Right cardiac atrium (tissue), 5 donors: ENCODE results near the gene TMC6. TPM values are rescaled to one million over a fixed set of nuclear protein-coding genes. Genes with fewer than 3 reads are reported as not detected.
"Not testable (repeated sequence)": the region's sequence is repeated elsewhere in the genome, so short reads cannot be mapped to it uniquely, and the experiment has no call there.

ENCODE experiments used
- ATAC-seq, 2 donors: fragments of 200-7000 bp; cut with Tn5 transposase; one replicate each; pipeline versions ENCODE4 v1.8.0 to v1.9.1; 2020; ENCODE audit warnings: moderate library complexity in 2 of 2, mild to moderate bottlenecking in 1 of 2
- DNase-seq, 3 donors: peaks; one replicate each; pipeline ENCODE4 v3.0.0-alpha.2; 2020
- H3K27ac ChIP-seq: one replicate; pipeline ENCODE4 v1.5.1; 2013; ENCODE audit warnings: mild to moderate bottlenecking, low read length, control low read depth, moderate library complexity
- H3K27me3 ChIP-seq: one replicate; pipeline ENCODE4 v1.6.1; 2013; ENCODE audit not compliant: control insufficient read depth, insufficient read depth
- H3K4me1 ChIP-seq: one replicate; pipeline ENCODE4 v1.6.1; 2013; ENCODE audit warnings: low read length; ENCODE audit not compliant: control insufficient read depth, insufficient read depth
- H3K4me3 ChIP-seq: one replicate; pipeline ENCODE4 v1.5.1; 2013; ENCODE audit warnings: low read length, control low read depth
- H3K9me3 ChIP-seq: one replicate; pipeline ENCODE4 v1.6.1; 2013; ENCODE audit warnings: low read length; ENCODE audit not compliant: control insufficient read depth
- WGBS: extraction: QIAGEN DNeasy Blood & Tissue Kit; methylation state at CpG from one replicate; pipeline ENCODE4 v1.1.7; 2013; 5-methylcytosine and 5-hydroxymethylcytosine counted together
- intact Hi-C, 4 donors: fragments of 100-400 bp; cut with DNase I; formaldehyde crosslinking; loops; one replicate each; pipeline versions ENCODE4 v1.11.0 to v1.14.0; 2022 to 2023
- polyA plus RNA-seq: library from polyadenylated mRNA; stranded (reverse); fragments of 200-250 nt; gene quantifications from one replicate; pipeline ENCODE4 v1.2.3, GENCODE V29; 2013
- total RNA-seq, 4 donors: library from RNA; stranded (reverse); fragmentation: NEBNext Ultra II Directional; extraction: Animal tissue kit (Norgen Biotek cat#: 25700); gene quantifications; one replicate each; pipeline ENCODE4 v1.2.1, GENCODE V29; 2021
- donor health status: healthy with polysubstance abuse.
- donor health status: DM: no; HTN: yes; CAD: no.
- donor health status: DM: no; HTN: no; CAD: no.
- donor health status: DM: no; HTN: yes; CAD: no; lungs with severe emphysema.
- donor health status: DM: yes; HTN: yes; CAD: no.

TMC6 gene
- total and polyA plus RNA-seq, 5 donors: 21.2 to 45.4 (median 37.9) TPM

DNA sequence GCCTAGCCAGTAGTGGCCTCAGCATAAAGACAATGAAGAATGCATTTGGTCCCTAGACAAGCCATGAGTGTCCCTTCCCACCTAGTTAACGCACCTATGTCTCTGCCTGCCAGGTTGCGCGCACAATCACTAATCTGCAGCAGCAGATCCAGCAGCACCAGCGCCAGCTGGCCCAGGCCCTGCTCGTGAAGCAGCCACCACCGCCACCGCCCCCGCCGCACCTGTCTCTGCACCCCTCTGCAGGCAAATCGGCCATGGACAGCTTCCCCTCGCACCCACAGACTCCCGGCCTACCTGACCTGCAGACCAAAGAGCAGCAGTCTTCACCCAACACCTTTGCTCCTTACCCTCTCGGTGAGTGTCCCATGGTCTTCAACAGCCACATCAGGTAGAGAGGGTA, 41.8 kb downstream of the TMC6 start:
- Histone ChIP-seq H3K4me3 (no peak overlapping the region), H3K4me1 (peaks cover 2% of the 10 kb centered on the region), H3K9me3 (no peaks in the 10 kb centered on the region), H3K27me3 (no peaks in the 10 kb centered on the region), H3K27ac (no peak overlapping the region)
- intact Hi-C loops: no loop called here
- 94% methylated on average over 13 of the region's 13 CpGs for WGBS
- DNase-seq: no peak
- no peak for ATAC-seq

DNA sequence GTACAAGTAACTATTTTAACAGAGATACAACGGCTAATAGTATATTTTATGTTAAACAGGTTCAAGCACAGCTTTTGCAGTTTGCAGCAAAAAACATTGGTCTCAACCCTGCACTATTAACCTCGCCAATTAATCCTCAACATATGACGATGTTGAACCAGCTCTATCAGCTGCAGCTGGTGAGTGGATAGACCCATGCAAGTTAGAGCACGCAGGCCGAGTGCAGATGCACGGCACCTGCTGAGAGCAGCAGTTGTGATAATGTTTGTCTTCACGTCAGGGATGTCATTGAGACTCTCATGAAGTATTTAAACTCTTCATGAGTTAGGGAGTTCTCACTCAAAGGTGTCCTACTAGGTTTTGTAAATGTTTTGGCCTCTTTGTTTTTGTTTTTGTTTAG, 45.6 kb downstream of the TMC6 start:
- intact Hi-C loops: no loop called here
- Histone ChIP-seq H3K4me1 (no peaks in the 10 kb centered on the region), H3K4me3 (no peak overlapping the region), H3K27ac (peak overlapping the region; percentile 83), H3K27me3 (no peaks in the 10 kb centered on the region), H3K9me3 (no peaks in the 10 kb centered on the region)
- DNase-seq: no peak
- 69% methylated on average over 7 of the region's 7 CpGs for WGBS
- ATAC-seq: no peak

DNA sequence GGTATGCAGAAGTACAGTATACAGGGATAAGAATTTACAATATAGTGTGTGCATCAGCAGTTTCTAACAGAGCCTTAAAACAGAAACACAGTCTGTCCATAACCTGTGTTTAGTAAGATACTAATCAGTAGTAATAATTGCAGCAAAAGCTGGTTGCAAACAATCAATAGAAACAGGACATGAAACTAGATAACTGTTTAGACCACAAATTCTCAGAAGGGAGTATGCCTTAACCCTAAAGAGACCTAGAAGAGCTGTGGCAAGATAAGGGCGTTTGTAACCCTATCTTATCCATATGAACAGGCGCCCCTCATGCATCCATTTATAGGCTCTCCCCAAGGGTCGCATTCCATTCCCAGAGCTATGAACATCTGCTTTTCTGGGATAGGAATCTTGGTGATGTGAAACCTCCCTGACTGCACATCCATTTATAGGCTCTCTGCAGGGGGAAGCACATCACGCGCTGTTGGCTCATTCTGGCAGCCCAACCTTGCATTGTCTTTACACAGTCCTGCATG, 46.1 kb downstream of the TMC6 start:
- H3K27ac ChIP-seq: peak overlapping the region; percentile 7
- intact Hi-C loops, H3K4me3 ChIP-seq, H3K4me1 ChIP-seq, H3K27me3 ChIP-seq, DNase-seq, ATAC-seq, H3K9me3 ChIP-seq: not testable (repeated sequence)
- WGBS: 50% methylated on average over 5 of the region's 5 CpGs

DNA sequence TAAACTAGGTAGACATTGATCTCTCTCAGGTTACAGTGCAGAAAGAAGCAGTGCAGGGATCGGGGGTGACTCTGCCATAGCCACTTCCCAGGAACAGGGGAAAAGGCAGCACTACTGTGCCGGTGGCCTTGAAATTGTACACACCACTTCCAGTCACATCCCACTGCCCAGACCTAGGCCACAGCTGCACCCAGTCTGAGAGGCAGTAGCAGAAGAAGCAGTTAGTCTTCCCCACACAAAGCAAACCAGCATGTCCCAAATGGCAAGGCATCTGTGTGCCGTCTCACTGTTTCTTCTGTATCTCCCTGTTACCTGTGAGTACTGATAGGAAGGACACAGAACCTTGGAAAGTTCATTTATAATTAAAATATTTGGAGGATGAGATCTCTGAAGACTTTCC, 47.0 kb downstream of the TMC6 start:
- ATAC-seq (peak in 1 of 2 donors; percentile 30), DNase-seq (no peak)
- Histone ChIP-seq H3K9me3 (no peaks in the 10 kb centered on the region), H3K4me1 (no peaks in the 10 kb centered on the region), H3K27me3 (no peaks in the 10 kb centered on the region), H3K27ac (peak overlapping the region; percentile 14), H3K4me3 (no peak overlapping the region)
- WGBS: 74% methylated on average over 3 of the region's 3 CpGs
- intact Hi-C loops: no loop called here

DNA sequence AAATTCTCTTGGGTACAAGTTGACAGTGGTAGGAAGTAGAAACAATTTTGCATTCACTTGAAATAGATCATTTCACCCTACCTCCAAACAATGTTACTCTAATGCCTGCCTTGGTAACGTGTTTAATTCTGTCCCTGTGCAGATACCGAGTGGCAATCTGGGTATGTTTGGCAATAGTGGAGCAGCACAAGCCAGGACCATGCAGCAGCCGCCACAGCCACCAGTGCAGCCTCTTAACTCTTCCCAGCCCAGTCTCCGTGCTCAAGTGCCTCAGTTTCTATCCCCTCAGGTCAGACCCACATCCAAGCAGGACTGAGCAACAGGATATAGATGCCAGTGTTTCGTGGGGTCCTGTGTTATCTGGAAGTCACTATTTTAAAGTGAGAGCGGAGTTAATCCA, 49.3 kb downstream of the TMC6 start:
- intact Hi-C loops: loop anchor here in 1 of 4 donors (10.0 kb wide), 1 partner anchor 54 kb away; no protein-coding TSS in a partner anchor
- Histone ChIP-seq H3K27ac (peak overlapping the region; percentile 68), H3K4me1 (no peaks in the 10 kb centered on the region), H3K27me3 (no peaks in the 10 kb centered on the region), H3K9me3 (no peaks in the 10 kb centered on the region), H3K4me3 (no peak overlapping the region)
- ATAC-seq (peak; percentile 48 to 64), DNase-seq (peak in 1 of 3 donors; percentile 58)
- 70% methylated on average over 6 of the region's 6 CpGs for WGBS

DNA sequence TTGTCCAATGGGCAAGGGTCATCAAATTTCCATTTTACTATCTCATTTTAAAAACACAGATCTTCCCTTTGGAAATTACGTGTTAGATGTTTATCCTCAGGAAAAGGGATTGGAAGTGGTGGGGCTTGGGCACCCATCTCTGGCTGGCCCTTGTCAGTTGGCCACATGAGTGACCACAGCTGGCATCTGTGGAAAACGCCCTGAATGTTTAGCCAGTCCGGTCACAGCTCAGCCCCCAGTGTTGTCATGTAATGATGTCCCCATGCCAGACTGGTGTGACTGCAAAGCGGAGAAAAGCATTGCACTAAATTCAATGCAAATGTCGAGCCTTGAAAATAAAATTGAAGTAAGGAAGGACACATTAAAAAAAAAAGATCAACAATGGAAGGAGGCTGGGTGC, 53.0 kb downstream of the TMC6 start:
- Histone ChIP-seq H3K4me3 (no peak overlapping the region), H3K4me1 (no peaks in the 10 kb centered on the region), H3K9me3 (no peaks in the 10 kb centered on the region), H3K27ac (no peak overlapping the region), H3K27me3 (no peaks in the 10 kb centered on the region)
- DNase-seq (no peak), ATAC-seq (no peak)
- intact Hi-C loops: loop anchor here in 1 of 4 donors (10.0 kb wide), 1 partner anchor 51 kb away; no protein-coding TSS in a partner anchor
- WGBS: 86% methylated on average over 5 of the region's 5 CpGs

DNA sequence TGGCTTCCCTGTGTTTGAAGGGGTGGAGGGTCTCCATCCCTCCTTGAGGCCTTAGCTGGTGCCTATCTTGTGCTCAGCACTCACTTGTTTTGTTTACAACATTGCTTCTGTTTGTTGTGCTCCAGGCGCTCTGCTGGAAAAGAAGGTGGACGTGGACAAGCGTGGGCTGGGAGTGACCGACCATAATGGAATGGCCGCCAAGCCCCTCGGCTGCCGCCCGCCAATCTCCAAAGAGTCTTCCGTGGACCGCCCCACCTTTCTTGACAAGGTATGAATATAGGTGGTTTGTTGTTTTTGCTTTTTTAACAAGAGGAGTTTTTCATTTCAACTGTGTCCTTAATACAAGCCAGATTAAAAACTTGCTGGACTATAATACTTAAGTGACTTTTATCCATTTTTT, 53.5 kb downstream of the TMC6 start:
- Histone ChIP-seq H3K9me3 (no peaks in the 10 kb centered on the region), H3K27me3 (no peaks in the 10 kb centered on the region), H3K27ac (no peak overlapping the region), H3K4me1 (no peaks in the 10 kb centered on the region), H3K4me3 (no peak overlapping the region)
- 95% methylated on average over 10 of the region's 10 CpGs for WGBS
- intact Hi-C loops: loop anchor here in 1 of 4 donors (10.0 kb wide), 1 partner anchor 50 kb away; no protein-coding TSS in a partner anchor
- no peak for DNase-seq
- no peak for ATAC-seq

DNA sequence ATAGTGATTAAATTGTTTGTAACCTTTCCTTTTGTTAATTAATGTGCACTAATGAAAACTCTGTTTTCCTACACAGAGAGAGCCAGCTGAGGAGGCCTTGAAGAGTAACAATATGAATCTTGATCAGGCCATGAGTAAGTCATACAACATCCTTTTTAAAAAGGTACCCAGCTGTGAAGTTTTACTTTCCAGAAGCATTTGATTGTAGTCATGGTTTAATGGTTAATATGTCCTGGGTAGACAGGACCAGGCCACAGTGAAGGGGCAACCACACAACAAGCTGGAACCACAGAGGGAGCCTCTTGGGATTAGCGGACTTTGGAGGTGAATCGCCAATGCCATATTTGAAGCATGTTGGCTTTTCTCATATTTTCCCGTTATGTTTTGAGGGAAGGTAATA, 55.6 kb downstream of the TMC6 start:
- ATAC-seq (no peak), DNase-seq (no peak)
- intact Hi-C loops: loop anchor here in 1 of 4 donors (10.0 kb wide), 1 partner anchor 48 kb away; no protein-coding TSS in a partner anchor
- Histone ChIP-seq H3K4me1 (no peaks in the 10 kb centered on the region), H3K4me3 (no peak overlapping the region), H3K27me3 (no peaks in the 10 kb centered on the region), H3K27ac (no peak overlapping the region), H3K9me3 (no peaks in the 10 kb centered on the region)
- 97% methylated on average over 3 of the region's 3 CpGs for whole genome bisulfite sequencing

DNA sequence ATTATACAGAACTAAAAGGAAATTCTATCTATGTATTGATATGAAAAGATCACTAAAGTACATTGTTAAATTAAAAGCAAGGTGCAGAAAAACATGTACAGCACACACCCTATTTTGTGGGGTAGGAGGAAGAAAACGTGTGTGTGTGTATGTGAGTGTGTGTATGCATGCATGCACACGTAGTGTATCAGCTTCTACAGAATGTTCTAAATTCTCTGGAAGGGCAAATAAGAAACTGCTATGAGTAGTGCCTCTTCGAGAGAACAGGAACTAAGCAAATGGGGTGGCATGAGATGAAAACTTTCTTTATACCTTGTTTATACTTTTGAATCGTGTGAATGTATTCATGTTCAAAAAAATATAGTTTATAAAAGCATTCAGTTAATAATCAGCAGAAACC, 58.9 kb downstream of the TMC6 start:
- ATAC-seq (no peak), DNase-seq (no peak)
- H3K4me1 ChIP-seq: no peaks in the 10 kb centered on the region
- WGBS: 72% methylated on average over 4 of the region's 4 CpGs
- H3K27me3 ChIP-seq: no peaks in the 10 kb centered on the region
- H3K9me3 ChIP-seq: no peaks in the 10 kb centered on the region
- intact Hi-C loops: loop anchor here in 1 of 4 donors (10.0 kb wide), 1 partner anchor 45 kb away; no protein-coding TSS in a partner anchor
- H3K4me3 ChIP-seq: no peak overlapping the region
- H3K27ac ChIP-seq: no peak overlapping the region

DNA sequence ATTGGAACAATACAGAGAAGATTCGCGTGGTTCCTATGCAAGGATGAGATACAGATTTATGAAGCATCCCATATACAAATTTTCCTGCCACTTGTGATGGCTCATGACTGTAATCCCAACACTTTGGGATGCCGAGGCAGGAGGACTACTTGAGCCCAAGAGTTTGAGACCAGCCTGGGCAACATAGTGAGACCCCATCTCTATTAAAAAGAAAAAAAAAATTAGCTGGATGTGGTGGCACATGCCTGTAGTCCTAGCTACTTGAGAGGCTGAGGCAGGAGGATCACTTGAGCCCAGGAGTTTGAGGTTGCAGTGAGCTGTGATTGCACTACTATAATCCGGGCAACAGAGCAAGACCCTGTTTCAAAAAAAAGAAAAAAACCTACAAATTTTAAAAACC, 61.6 kb downstream of the TMC6 start:
- H3K27me3 ChIP-seq, H3K27ac ChIP-seq, DNase-seq, H3K4me1 ChIP-seq, intact Hi-C loops, ATAC-seq, H3K4me3 ChIP-seq, H3K9me3 ChIP-seq: not testable (repeated sequence)
- 96% methylated on average over 4 of the region's 4 CpGs for WGBS

DNA sequence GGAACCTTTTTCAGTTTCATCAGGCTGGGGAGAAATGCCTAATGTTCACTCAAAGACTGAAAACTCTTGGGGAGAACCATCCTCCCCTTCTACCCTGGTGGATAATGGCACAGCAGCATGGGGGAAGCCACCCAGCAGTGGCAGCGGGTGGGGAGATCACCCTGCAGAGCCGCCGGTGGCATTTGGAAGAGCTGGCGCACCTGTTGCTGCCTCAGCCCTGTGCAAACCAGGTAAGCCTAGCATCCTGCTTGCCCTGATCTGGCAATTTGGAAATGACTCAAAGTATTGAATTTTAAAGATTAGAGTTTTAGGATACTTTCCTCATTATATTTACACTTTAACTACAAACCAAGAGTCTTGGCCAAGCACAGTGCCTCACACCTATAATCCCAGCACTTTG, 63.8 kb downstream of the TMC6 start:
- intact Hi-C loops: no loop called here
- WGBS: 94% methylated on average over 4 of the region's 4 CpGs

DNA sequence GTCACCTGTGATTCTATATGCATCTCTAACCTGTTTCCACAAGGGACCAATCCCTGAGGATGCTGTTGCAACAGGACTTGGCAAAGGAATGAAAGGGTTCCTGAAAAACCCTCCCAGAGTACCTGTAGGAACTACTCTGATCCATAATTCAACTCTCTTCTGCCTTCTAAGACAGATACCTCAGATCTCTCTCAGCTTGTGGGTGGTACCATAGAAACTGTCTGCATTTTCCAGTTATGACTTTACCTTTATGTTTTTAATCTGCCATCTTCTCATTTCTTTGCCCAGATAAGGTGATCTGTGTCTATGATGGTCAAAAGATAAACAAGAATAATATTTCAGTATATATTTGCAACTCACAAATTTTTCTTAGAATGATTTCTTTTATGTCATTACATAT, 65.1 kb downstream of the TMC6 start:
- H3K9me3 ChIP-seq: no peaks in the 10 kb centered on the region
- no peak for DNase-seq
- intact Hi-C loops: no loop called here
- no peak overlapping the region for H3K27ac ChIP-seq
- no peaks in the 10 kb centered on the region for H3K27me3 ChIP-seq
- H3K4me3 ChIP-seq: no peak overlapping the region
- H3K4me1 ChIP-seq: no peaks in the 10 kb centered on the region
- ATAC-seq: no peak

More for the DNA sequence above, 63.8 kb downstream of the TMC6 start:
- DNase-seq: no peak
- no peak overlapping the region for H3K4me3 ChIP-seq
- no peaks in the 10 kb centered on the region for H3K27me3 ChIP-seq
- H3K9me3 ChIP-seq: no peaks in the 10 kb centered on the region
- no peak for ATAC-seq
- H3K4me1 ChIP-seq: no peaks in the 10 kb centered on the region
- no peak overlapping the region for H3K27ac ChIP-seq
